Stimulated activated naive CD8-positive, alpha-beta T cell treated with anti-CD3 and anti-CD28 coated beads, Interleukin-15, Interleukin-2, amounts not matched to agents 100 U/mL and 50 U/mL, for 24 hours (primary cell): ENCODE measurements around the gene GASK1B.

Experiments
- ATAC-seq: fragments of 150-1000 bp; cut with Tn5 transposase; one replicate; pipeline ENCODE4 v1.10.0; 2021
- DNase-seq: peaks from one replicate; pipeline ENCODE4 v3.0.0; 2021

The GASK1B gene

GRCh38 chr4:158172261-158173258 is at the start of gene GASK1B:
Gene GASK1B (minus strand): TSS chr4:158173025. CDS start chr4:158171375, 1,650 bp downstream.
- DNase-seq (no peak), ATAC-seq (no peak)

GRCh38 chr4:158219623-158220022 is 46.8 kb upstream of the GASK1B start:
- no peak for DNase-seq
- no peak for ATAC-seq

GRCh38 chr4:158217763-158218162 is 44.9 kb upstream of the GASK1B start:
- no peak for DNase-seq
- ATAC-seq, result no peak

- DNase-seq (no peak), ATAC-seq (no peak)
Measured at GRCh38 chr4:158214856-158215255, 42.0 kb upstream of the GASK1B start.

GRCh38 chr4:158213466-158213865 is 40.6 kb upstream of the GASK1B start:
- no peak for DNase-seq
- ATAC-seq, result no peak

GRCh38 chr4:158211222-158211621 is 38.4 kb upstream of the GASK1B start:
- ATAC-seq, result no peak

GRCh38 chr4:158209825-158210807 is 37.3 kb upstream of the GASK1B start, which contains the start of gene TMEM144:
Gene TMEM144 (plus strand): TSS chr4:158210486. CDS start chr4:158212668, 2,182 bp downstream.
- DNase-seq (peak; percentile 68), ATAC-seq (peak; percentile 98)

More at GRCh38 chr4:158211222-158211621, 38.4 kb upstream of the GASK1B start:
- no peak for DNase-seq

GRCh38 chr4:158208963-158209640 is 36.3 kb upstream of the GASK1B start:
- DNase-seq (no peak), ATAC-seq (no peak)

GRCh38 chr4:158203929-158204328 is 31.1 kb upstream of the GASK1B start:
- DNase-seq, result no peak
- ATAC-seq, result no peak

- no peak for DNase-seq
- ATAC-seq, result no peak
Measured at GRCh38 chr4:158203436-158203835, 30.6 kb upstream of the GASK1B start.

- ATAC-seq, result no peak
- no peak for DNase-seq
Measured at GRCh38 chr4:158202481-158202880, 29.7 kb upstream of the GASK1B start.

- DNase-seq, result no peak
- no peak for ATAC-seq
Measured at GRCh38 chr4:158201876-158202275, 29.1 kb upstream of the GASK1B start.

- DNase-seq, result no peak
- ATAC-seq, result no peak
Measured at GRCh38 chr4:158201322-158201721, 28.5 kb upstream of the GASK1B start.

- DNase-seq (no peak), ATAC-seq (no peak)
Measured at GRCh38 chr4:158200214-158200613, 27.4 kb upstream of the GASK1B start.

GRCh38 chr4:158197194-158197776 is 24.5 kb upstream of the GASK1B start:
- ATAC-seq (no peak), DNase-seq (no peak)

GRCh38 chr4:158195297-158195696 is 22.5 kb upstream of the GASK1B start:
- DNase-seq (no peak), ATAC-seq (no peak)

- DNase-seq, result no peak
- no peak for ATAC-seq
Measured at GRCh38 chr4:158193171-158193749, 20.4 kb upstream of the GASK1B start.

GRCh38 chr4:158192439-158193158 is 19.8 kb upstream of the GASK1B start:
- no peak for ATAC-seq

GRCh38 chr4:158190718-158191117 is 17.9 kb upstream of the GASK1B start:
- no peak for ATAC-seq

More at GRCh38 chr4:158192439-158193158, 19.8 kb upstream of the GASK1B start:
- no peak for DNase-seq

GRCh38 chr4:158189422-158189821 is 16.6 kb upstream of the GASK1B start:
- no peak for ATAC-seq
- no peak for DNase-seq

More at GRCh38 chr4:158190718-158191117, 17.9 kb upstream of the GASK1B start:
- no peak for DNase-seq
